H1 (cell line): ENCODE results near the gene SLC10A6. TPM values are rescaled to one million over a fixed set of nuclear protein-coding genes. Genes with fewer than 3 reads are reported as not detected.

ENCODE experiments used
- CTCF ChIA-PET: fragments of 300-600 bp; sonication (Branson Sonifier 250); formaldehyde crosslinking; loops from one replicate; lab custom pipeline; 2021; ENCODE audit not compliant: partially characterized antibody; lab: Charles Lee
- POLR2A ChIA-PET: fragments of 300-600 bp; sonication (Branson Sonifier 250); formaldehyde crosslinking; loops from one replicate; lab custom pipeline; 2021; ENCODE audit warnings: inconsistent platforms; ENCODE audit not compliant: partially characterized antibody; lab: Charles Lee
- DNase-seq, 2 experiments: peaks; one replicate each; pipeline versions ENCODE4 v3.0.0 to v3.0.0-alpha.2; 2010 to 2022; ENCODE audit warnings: low spot score in 2 of 2, low read depth in 1 of 2, mixed read lengths in 1 of 2
- FAIRE-seq: peaks from 2 replicates; lab custom pipeline; 2011; peaks lifted over from hg19 to GRCh38; lab: Jason Lieb, UNC
- H2AFZ ChIP-seq: 2 replicates; pipeline ENCODE4 v1.8.1; 2012; ENCODE audit warnings: low read length, inconsistent platforms
- H2AK5ac ChIP-seq: 2 replicates; pipeline ENCODE4 v1.6.1; 2013; ENCODE audit warnings: low read depth, low read length
- H2BK120ac ChIP-seq: replicated peaks from 2 replicates; pipeline ENCODE3; 2013; ENCODE audit warnings: low read depth, low read length, inconsistent platforms
- H2BK12ac ChIP-seq: 2 replicates; pipeline ENCODE4 v1.6.1; 2013; ENCODE audit warnings: low read depth, low read length
- H2BK15ac ChIP-seq: 2 replicates; pipeline ENCODE4 v1.6.1; 2013; ENCODE audit warnings: low read length
- H2BK20ac ChIP-seq: 2 replicates; pipeline ENCODE4 v1.6.1; 2013; ENCODE audit warnings: low read length
- H2BK5ac ChIP-seq: 2 replicates; pipeline ENCODE4 v1.6.1; 2013; ENCODE audit warnings: low read depth, low read length
- H3K14ac ChIP-seq: 2 replicates; pipeline ENCODE4 v1.6.1; 2013; ENCODE audit warnings: inconsistent platforms; ENCODE audit not compliant: insufficient read length
- H3K18ac ChIP-seq: 2 replicates; pipeline ENCODE4 v1.6.1; 2013; ENCODE audit warnings: low read length; ENCODE audit errors: extremely low read depth
- H3K23ac ChIP-seq: 2 replicates; pipeline ENCODE4 v1.6.1; 2013; ENCODE audit warnings: inconsistent platforms; ENCODE audit not compliant: insufficient read length
- H3K23me2 ChIP-seq: 2 replicates; pipeline ENCODE4 v1.6.1; 2013; ENCODE audit warnings: low read depth, low read length
- H3K27ac ChIP-seq: 2 replicates; pipeline ENCODE4 v1.6.1; 2011; ENCODE audit warnings: low read depth, low read length, inconsistent platforms
- H3K27me3 ChIP-seq, 4 experiments: replicated peaks in 1 of 4; 1 replicate in 1 of 4; 2 replicates in 3 of 4; pipeline versions ENCODE4 v1.6.1 to v1.8.1; 2011 to 2013; ENCODE audit warnings: low read length in 3 of 4, mild to moderate bottlenecking in 3 of 4, inconsistent platforms in 2 of 4, mixed read lengths in 2 of 4, moderate library complexity in 1 of 4; ENCODE audit not compliant: control insufficient read depth in 3 of 4, insufficient read depth in 3 of 4; ENCODE audit errors: extremely low read depth in 1 of 4
- H3K36me3 ChIP-seq, 4 experiments: 2 replicates each; pipeline versions ENCODE4 v1.6.1 to v1.8.1; 2011 to 2013; ENCODE audit warnings: mild to moderate bottlenecking in 4 of 4, low read length in 3 of 4, moderate library complexity in 2 of 4, control low read depth in 1 of 4, inconsistent platforms in 1 of 4; ENCODE audit not compliant: insufficient read depth in 4 of 4, control insufficient read depth in 2 of 4
- H3K4ac ChIP-seq: replicated peaks from 2 replicates; pipeline ENCODE3; 2013; ENCODE audit warnings: low read length, low read depth, mixed read lengths, inconsistent platforms; ENCODE audit not compliant: insufficient read length
- H3K4me1 ChIP-seq, 4 experiments: replicated peaks in 1 of 4; 1 replicate in 1 of 4; 2 replicates in 3 of 4; pipeline versions ENCODE4 v1.6.1 to v1.8.1; 2011 to 2013; ENCODE audit warnings: low read length in 3 of 4, inconsistent platforms in 2 of 4, mixed read lengths in 1 of 4; ENCODE audit not compliant: insufficient read depth in 4 of 4, control insufficient read depth in 3 of 4
- H3K4me2 ChIP-seq, 2 experiments: 2 replicates each; pipeline versions ENCODE4 v1.6.1 to v1.8.1; 2011 to 2013; ENCODE audit warnings: low read depth in 2 of 2, low read length in 2 of 2, control low read depth in 1 of 2, inconsistent platforms in 1 of 2, mild to moderate bottlenecking in 1 of 2; ENCODE audit not compliant: insufficient read depth in 1 of 2
- H3K4me3 ChIP-seq, 4 experiments: fragments of 200-600, 300-600 bp in 1 of 4; sonication (generic), shearing (Covaris generic), sonication (Bioruptor Twin) in 1 of 4; 2 replicates each; pipeline versions ENCODE4 v1.5.1 to v1.8.1; 2011 to 2016; ENCODE audit warnings: low read length in 4 of 4, low read depth in 3 of 4, control low read depth in 2 of 4, inconsistent platforms in 2 of 4, mild to moderate bottlenecking in 2 of 4, mixed read lengths in 1 of 4, moderate library complexity in 1 of 4; ENCODE audit not compliant: insufficient read depth in 2 of 4; ENCODE audit errors: extremely low read depth in 1 of 4
- H3K56ac ChIP-seq: replicated peaks from 2 replicates; pipeline ENCODE3; 2013; ENCODE audit warnings: low read depth, mild to moderate bottlenecking, mixed read lengths, low read length, inconsistent platforms; ENCODE audit not compliant: insufficient read length
- H3K79me1 ChIP-seq: 2 replicates; pipeline ENCODE4 v1.6.1; 2013; ENCODE audit warnings: low read depth, low read length, control low read depth
- H3K79me2 ChIP-seq, 2 experiments: 2 replicates each; pipeline versions ENCODE4 v1.6.1 to v1.8.1; 2012 to 2013; ENCODE audit warnings: low read length in 2 of 2, mild to moderate bottlenecking in 2 of 2, inconsistent platforms in 1 of 2; ENCODE audit not compliant: insufficient read depth in 2 of 2, control insufficient read depth in 1 of 2
- H3K9ac ChIP-seq, 4 experiments: replicated peaks in 1 of 4; 1 replicate in 1 of 4; 2 replicates in 3 of 4; pipeline versions ENCODE4 v1.6.1 to v1.8.1; 2011 to 2013; ENCODE audit warnings: low read depth in 3 of 4, low read length in 3 of 4, control low read depth in 2 of 4, mild to moderate bottlenecking in 2 of 4, moderate library complexity in 2 of 4, inconsistent platforms in 1 of 4; ENCODE audit errors: extremely low read depth in 1 of 4
- H3K9me3 ChIP-seq, 2 experiments: 2 replicates each; pipeline versions ENCODE4 v1.6.1 to v1.8.1; 2012 to 2013; ENCODE audit warnings: mild to moderate bottlenecking in 2 of 2, moderate library complexity in 2 of 2, control low read depth in 1 of 2, inconsistent platforms in 1 of 2, low read depth in 1 of 2, low read length in 1 of 2, mixed read lengths in 1 of 2; ENCODE audit not compliant: insufficient read depth in 2 of 2
- H4K20me1 ChIP-seq, 2 experiments: replicated peaks in 1 of 2; 2 replicates each; pipeline versions ENCODE3 to v1.8.1; 2011 to 2013; ENCODE audit warnings: inconsistent platforms in 2 of 2, low read length in 2 of 2, mild to moderate bottlenecking in 1 of 2; ENCODE audit not compliant: insufficient read depth in 2 of 2, control insufficient read depth in 1 of 2
- H4K5ac ChIP-seq: 2 replicates; pipeline ENCODE4 v1.6.1; 2013; ENCODE audit warnings: low read length, low read depth, mixed read lengths, inconsistent platforms; ENCODE audit not compliant: insufficient read length
- H4K8ac ChIP-seq: 2 replicates; pipeline ENCODE4 v1.8.0; 2013; ENCODE audit warnings: mild to moderate bottlenecking, moderate library complexity, low read length, inconsistent platforms; ENCODE audit not compliant: insufficient read depth; ENCODE audit errors: extremely low read depth
- H4K91ac ChIP-seq: replicated peaks from 2 replicates; pipeline ENCODE3; 2013; ENCODE audit warnings: low read length, mixed read lengths, inconsistent platforms; ENCODE audit not compliant: insufficient read length
- SP1 ChIP-seq: IDR thresholded peaks from 2 replicates; pipeline ENCODE4 v1.6.1; 2011; ENCODE audit warnings: low read depth, low read length
- WGBS, 2 experiments: shearing (Covaris generic) in 1 of 2; methylation state at CpG; one replicate each; pipeline versions ENCODE4 v1.1.6 to v1.1.7; 2013 to 2015; ENCODE audit warnings: low lambda C conversion rate in 2 of 2, mixed read lengths in 2 of 2, inconsistent platforms in 1 of 2, low coverage in 1 of 2, missing lambda C conversion rate in 1 of 2; ENCODE audit not compliant: insufficient replicate concordance in 2 of 2, insufficient coverage in 1 of 2, insufficient read length in 1 of 2; ENCODE audit errors: extremely low coverage in 1 of 2, missing lambda C conversion rate in 1 of 2; 5-methylcytosine and 5-hydroxymethylcytosine counted together
- polyA plus RNA-seq, 7 experiments: library from polyadenylated mRNA; depleted of rRNA in 3 of 7; stranded (reverse) in 5 of 7; unstranded in 2 of 7; fragments of >200 nt in 5 of 7; fragments of 200-250 nt in 2 of 7; gene quantifications; 1 replicate in 5 of 7; 2 replicates in 1 of 7; 4 replicates in 1 of 7; pipeline versions ENCODE4 v1.2.1 to v1.2.3, GENCODE V29; 2011 to 2013; ENCODE audit warnings: missing spikeins in 2 of 7, mixed read lengths in 2 of 7
- total RNA-seq: library from RNA; stranded (reverse); fragmentation: NEBNext Ultra II Directional; extraction: Animal tissue kit (Norgen Biotek cat#: 25700); gene quantifications from 2 replicates; pipeline ENCODE4 v1.2.1, GENCODE V29; 2021

The SLC10A6 gene
- total and polyA plus RNA-seq, 2 of the 8 experiments (the other 6 are each of a cell fraction or from before 2014, with no cell fraction given): not detected

DNA sequence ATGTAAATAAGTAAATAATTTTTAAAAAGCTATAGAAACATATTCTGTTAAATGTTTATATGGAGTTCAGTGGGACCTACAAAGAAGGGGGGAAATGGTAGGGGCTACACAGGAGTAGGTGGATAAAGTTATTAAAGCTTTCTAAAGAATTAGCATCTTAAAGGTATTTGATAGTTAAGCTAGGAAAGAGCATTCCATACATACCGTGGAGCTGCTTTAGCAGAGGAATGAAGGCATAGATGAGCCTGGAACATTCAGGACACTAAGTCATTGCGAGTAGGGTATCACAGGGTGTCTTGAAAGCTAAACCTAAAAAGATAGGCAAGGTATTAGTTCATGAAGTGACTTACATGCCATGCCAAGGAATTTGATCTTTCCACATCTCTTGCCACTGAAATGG lies 60.4 kb downstream of the SLC10A6 start:
- H3K36me3 ChIP-seq: peaks cover 0 to 53% (median 21%) of the 10 kb centered on the region in 4 experiments; a peak in 6 of 8 replicates
- H3K4me1 ChIP-seq: peaks cover 0 to 2% (median 1%) of the 10 kb centered on the region in 4 experiments; a peak in 3 of 7 replicates
- H3K79me1 ChIP-seq: no peaks in the 10 kb centered on the region
- H2BK12ac ChIP-seq: no peak overlapping the region
- WGBS, 2 experiments: 73% methylated on average over 2 of the region's 2 CpGs; no CpG with 5 or more reads in 1 of the 2 experiments
- H3K9me3 ChIP-seq: peaks cover 10 to 12% of the 10 kb centered on the region in 2 experiments; a peak in 3 of 4 replicates
- no peak overlapping the region for H3K4me3 ChIP-seq
- no peak for DNase-seq
- no peak overlapping the region for H4K8ac ChIP-seq
- H2BK5ac ChIP-seq: no peak overlapping the region
- no peak overlapping the region for H3K4me2 ChIP-seq
- H3K23me2 ChIP-seq: no peaks in the 10 kb centered on the region
- CTCF ChIA-PET: interaction anchor here (0.9 to 2.1 kb wide), 3 partner anchors 14 to 290 kb away, joined by 3 to 8 read pairs (median 3); no protein-coding TSS in a partner anchor
- H4K5ac ChIP-seq: no peak overlapping the region
- H3K9ac ChIP-seq: no peak overlapping the region
- H3K23ac ChIP-seq: no peak overlapping the region
- no peak overlapping the region for H3K4ac ChIP-seq
- peak; percentile 68 for FAIRE-seq
- H3K18ac ChIP-seq: no peak overlapping the region
- H2AK5ac ChIP-seq: no peak overlapping the region
- no peaks in the 10 kb centered on the region for H3K79me2 ChIP-seq
- POLR2A ChIA-PET: interaction anchor here (1.2 kb wide), 1 partner anchor 103 kb away, joined by 5 read pairs; no protein-coding TSS in a partner anchor
- H4K91ac ChIP-seq: no peak overlapping the region
- no peak overlapping the region for H3K27ac ChIP-seq
- H3K56ac ChIP-seq: no peak overlapping the region
- H4K20me1 ChIP-seq: no peaks in the 10 kb centered on the region
- no peak overlapping the region for H2BK20ac ChIP-seq
- H3K14ac ChIP-seq: no peak overlapping the region
- no peak overlapping the region for H2BK15ac ChIP-seq
- H3K27me3 ChIP-seq: no peaks in the 10 kb centered on the region
- H2AFZ ChIP-seq: no peak overlapping the region
- no peak overlapping the region for H2BK120ac ChIP-seq
- TF ChIP-seq SP1: no peak
